Subcutaneous adipose tissue (tissue), 4 donors: Measurements from ENCODE around the gene EML3. TPM values are rescaled to one million over a fixed set of nuclear protein-coding genes. Genes with fewer than 3 reads are reported as not detected.

Source experiments
- total RNA-seq, 4 donors: library from RNA; depleted of rRNA; stranded (reverse); fragments of >200 nt; gene quantifications; one replicate each; pipeline ENCODE4 v1.1.0, GENCODE V29; 2016
- TF ChIP-seq, protein P1 (sequence below): fragments of 450-650 bp; IDR thresholded peaks from one replicate; pipeline ENCODE4 v1.5.1; 2016; ENCODE audit warnings: low read depth, mild to moderate bottlenecking, control low read depth, antibody characterized with exemption, moderate library complexity

The EML3 gene
- total RNA-seq, 4 donors from 2014 or later = 22.2 to 130 (median 39.7) TPM

DNA sequence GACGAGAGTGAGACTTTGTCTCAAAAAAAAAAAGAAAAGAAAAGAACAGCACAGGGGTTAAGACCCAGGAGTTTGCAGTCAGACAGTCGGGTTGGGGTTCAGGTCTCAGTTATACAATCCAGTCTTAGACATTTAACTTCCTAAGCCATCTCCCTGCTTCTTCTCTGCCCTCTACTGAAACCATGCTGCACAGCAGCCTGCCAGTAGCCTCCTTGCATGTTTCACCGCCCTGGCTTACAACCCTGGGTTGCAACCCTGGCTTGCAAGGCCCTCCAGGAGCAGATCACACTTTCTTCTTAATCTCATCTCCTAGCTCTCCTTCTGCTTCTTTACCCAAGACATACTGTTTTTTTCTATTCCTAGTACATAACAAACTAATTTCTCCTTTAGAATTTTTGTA is 15.1 kb upstream of the EML3 start:
- TF ChIP-seq, protein P1, sequence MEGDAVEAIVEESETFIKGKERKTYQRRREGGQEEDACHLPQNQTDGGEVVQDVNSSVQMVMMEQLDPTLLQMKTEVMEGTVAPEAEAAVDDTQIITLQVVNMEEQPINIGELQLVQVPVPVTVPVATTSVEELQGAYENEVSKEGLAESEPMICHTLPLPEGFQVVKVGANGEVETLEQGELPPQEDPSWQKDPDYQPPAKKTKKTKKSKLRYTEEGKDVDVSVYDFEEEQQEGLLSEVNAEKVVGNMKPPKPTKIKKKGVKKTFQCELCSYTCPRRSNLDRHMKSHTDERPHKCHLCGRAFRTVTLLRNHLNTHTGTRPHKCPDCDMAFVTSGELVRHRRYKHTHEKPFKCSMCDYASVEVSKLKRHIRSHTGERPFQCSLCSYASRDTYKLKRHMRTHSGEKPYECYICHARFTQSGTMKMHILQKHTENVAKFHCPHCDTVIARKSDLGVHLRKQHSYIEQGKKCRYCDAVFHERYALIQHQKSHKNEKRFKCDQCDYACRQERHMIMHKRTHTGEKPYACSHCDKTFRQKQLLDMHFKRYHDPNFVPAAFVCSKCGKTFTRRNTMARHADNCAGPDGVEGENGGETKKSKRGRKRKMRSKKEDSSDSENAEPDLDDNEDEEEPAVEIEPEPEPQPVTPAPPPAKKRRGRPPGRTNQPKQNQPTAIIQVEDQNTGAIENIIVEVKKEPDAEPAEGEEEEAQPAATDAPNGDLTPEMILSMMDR = no peak

DNA sequence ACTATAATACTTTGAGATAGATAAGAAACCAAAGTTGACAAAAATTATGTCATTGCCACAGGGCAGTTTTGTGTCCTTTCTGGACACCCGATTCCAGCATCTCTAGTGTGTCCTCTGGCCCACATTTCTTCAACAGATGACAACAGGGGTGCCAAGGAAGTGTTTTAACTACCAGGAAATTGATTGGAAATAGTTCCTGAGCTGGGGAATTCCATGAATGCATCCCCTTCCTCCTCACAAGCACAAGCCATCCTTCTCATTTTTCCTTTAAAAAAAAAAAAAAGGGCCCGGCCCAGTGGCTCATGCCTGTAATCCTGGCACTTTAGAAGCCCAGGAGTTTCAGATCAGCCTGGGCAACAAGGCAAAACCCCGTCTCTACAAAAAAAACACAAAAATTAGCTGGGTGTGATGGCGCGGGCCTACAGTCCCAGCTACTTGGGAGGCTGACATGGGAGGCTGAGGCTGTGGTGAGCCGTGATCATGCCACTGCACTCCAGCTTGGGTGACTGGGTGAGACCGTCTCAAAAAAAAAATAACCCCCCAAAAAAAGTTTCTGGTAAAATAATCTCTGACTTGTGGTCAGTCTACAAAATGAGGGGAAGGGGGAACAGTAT is 10.0 kb upstream of the EML3 start:
- TF ChIP-seq, protein P1 = no peak

DNA sequence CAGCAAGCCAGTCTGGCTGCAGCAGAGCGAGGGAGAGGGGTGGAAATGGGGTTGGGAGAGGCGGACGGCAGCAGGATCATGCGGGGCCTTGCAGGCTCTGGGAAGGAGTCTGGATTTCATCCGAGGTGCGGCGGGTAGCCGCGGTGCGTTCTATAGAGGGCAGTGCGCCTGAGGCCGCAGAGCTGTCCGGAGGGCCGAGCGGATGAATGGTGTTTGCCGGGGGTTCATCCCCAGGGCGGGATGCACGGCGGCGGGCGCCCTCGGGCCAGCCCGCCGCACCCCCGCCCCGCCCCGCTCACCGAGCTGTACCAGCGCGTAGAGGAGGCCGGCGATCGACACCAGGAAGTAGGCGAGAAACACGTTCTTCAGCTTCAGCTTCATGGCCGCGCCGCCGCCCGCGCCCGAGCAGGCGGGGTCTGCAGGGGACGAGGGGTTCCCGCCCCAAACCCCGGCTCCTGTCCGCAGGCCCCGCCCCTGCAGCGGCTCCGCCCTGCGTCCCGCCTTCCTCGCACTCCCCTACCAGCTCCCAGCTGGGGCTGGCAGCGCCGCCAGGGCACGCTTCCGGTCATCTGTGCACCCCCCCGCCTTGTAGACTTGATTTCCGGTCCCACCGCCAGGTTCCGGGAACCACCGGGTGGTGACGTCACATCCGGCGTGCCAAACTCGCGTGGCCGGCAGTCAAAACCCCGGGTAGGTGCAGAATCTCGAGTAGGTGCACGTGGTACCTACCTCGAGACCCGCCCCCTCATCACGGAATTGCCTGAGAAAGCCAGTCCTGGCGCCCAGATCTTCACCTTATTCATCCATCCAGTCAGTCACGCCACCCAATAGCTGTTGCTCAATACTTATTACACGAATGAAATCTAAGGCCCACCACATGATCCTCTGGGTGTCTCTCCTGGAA is 9.2 kb upstream of the EML3 start, which contains the start of gene B3GAT3:
Gene B3GAT3, minus strand, starts transcription at position 420 of the 904 bp plus-strand sequence. Its CDS starts 39 bp downstream, at position 381.
- TF ChIP-seq, protein P1 = no peak

DNA sequence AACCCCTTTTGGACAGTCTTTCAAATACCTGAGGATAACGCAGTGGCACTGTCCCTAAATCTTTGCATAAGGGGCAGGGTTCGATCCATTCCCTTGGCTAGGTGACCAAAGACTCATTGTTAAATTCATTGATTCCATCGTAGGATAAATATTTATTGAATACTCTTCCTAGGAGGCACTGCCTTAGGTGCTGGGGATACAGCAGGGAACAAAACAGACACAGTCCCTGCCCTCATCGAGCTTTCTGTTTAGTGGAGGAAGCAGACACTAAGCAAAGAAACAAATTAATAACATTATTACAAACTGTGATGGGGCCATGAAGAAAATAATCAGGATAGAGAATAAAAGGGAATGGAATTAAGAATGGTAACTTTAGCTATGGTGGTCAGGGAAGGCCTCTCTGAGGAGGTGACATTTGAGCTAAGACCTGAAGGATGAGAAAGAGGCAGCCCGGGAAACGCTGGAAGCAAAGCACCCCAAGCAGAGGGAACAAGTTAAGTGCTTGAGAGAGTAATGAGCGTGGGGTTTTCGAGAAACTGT is 8.5 kb upstream of the EML3 start:
- TF ChIP-seq, protein P1 = no peak

DNA sequence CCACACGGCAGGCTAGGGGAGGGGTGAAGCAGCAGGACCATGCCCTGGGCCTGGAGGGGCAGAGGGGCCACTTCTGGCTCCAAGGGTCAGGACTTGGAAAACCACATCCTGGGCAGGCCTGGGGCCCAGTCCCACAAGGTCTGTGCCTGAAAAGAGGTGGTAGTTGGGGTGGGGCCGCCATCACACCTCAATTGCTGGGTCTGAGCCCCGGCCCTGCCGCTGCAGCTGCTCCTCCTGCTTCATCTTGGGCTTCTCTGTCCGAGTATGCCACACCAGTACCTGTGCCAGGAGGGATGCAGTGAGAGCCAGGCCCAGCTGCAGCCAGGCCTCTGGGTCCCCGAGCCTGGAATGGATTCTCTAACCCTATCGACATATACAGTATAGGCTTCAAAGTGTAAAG is 2.9 kb upstream of the EML3 start:
- TF ChIP-seq, protein P1 = no peak

DNA sequence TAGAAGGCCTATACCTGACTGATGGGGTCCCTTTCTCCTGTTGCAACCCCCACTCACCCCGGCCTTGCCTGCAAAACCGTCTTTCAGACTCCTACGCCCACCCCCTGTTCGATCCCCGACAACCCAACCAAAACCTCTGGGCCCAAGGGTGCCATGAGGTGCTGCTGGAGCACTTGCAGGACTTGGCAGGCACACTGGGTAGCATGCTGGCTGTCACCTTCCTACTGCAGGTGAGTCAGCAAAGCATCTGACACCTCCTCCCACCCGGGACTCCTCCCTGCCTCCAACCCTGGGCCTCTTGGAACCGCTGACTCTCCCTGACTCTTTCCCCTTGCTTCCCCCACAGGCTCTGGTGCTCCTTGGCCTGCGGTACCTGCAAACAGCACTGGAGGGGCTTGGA is 1.7 kb upstream of the EML3 start:
- TF ChIP-seq, protein P1 = no peak

DNA sequence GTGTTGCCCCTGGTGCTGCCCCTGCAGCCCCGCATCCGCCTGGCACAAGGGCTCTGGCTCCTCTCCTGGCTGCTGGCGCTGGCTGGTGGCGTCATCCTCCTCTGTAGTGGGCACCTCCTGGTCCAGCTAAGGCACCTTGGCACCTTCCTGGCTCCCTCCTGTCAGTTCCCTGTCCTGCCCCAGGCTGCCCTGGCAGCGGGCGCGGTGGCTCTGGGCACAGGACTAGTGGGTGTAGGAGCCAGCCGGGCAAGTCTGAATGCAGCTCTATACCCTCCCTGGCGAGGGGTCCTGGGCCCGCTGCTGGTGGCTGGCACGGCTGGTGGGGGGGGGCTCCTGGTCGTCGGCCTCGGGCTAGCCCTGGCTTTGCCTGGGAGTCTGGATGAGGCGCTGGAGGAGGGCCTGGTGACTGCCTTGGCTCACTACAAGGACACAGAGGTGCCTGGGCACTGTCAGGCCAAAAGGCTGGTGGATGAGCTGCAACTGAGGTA is 760 bp upstream of the EML3 start:
- TF ChIP-seq, protein P1 = no peak
